Mucosa of descending colon (tissue), 3 donors: ENCODE measurements around the gene PTPN1. TPM values are rescaled to one million over a fixed set of nuclear protein-coding genes. Genes with fewer than 3 reads are reported as not detected.
"Not testable (repeated sequence)": the region's sequence is repeated elsewhere in the genome, so short reads cannot be mapped to it uniquely, and the experiment has no call there.

Experiments used
- ATAC-seq: fragments of 200-7000 bp; cut with Tn5 transposase; one replicate; pipeline ENCODE4 v1.9.1; 2020; ENCODE audit warnings: mild to moderate bottlenecking, moderate library complexity
- DNase-seq, 3 donors: peaks; one replicate each; pipeline ENCODE4 v3.0.0-alpha.2; 2020
- H3K36me3 ChIP-seq: fragments of 200-600 bp; one replicate; pipeline ENCODE4 v1.8.0; 2021; ENCODE audit warnings: low read depth, mild to moderate bottlenecking
- H3K4me1 ChIP-seq: fragments of 200-600 bp; one replicate; pipeline ENCODE4 v1.8.0; 2021; ENCODE audit warnings: low read depth, mild to moderate bottlenecking
- H3K4me3 ChIP-seq: fragments of 200-600 bp; one replicate; pipeline ENCODE4 v1.8.0; 2021; ENCODE audit warnings: mild to moderate bottlenecking
- H3K9me3 ChIP-seq: fragments of 200-600 bp; one replicate; pipeline ENCODE4 v1.8.0; 2021; ENCODE audit warnings: mild to moderate bottlenecking
- intact Hi-C, 2 donors: fragments of 100-400 bp; cut with DNase I in 1 of 2; cut with micrococcal nuclease in 1 of 2; formaldehyde crosslinking; loops; one replicate each; pipeline versions ENCODE4 v1.11.0 to v1.11.1; 2022; cut with DNase I, micrococcal nuclease
- total RNA-seq, 3 donors: library from RNA; stranded (reverse); fragmentation: NEBNext Ultra II Directional in 2 of 3; extraction: Animal tissue kit (Norgen Biotek cat#: 25700) in 2 of 3; gene quantifications; one replicate each; pipeline versions ENCODE4 v1.2.1 to v1.2.4, GENCODE V29; 2021 to 2023
- TF ChIP-seq, protein P1 (sequence below): fragments of 200-600 bp; IDR thresholded peaks from one replicate; pipeline ENCODE4 v1.8.0; 2022; ENCODE audit warnings: antibody characterized with exemption, mild to moderate bottlenecking
- donor health status: DM: no; HTN: no; CAD: no; lungs with moderate emphysema.
- donor health status: DM: no; HTN: no; CAD: no.
- donor health status: DM: no; HTN: yes; CAD: no.

PTPN1 gene
- total RNA-seq, 3 donors from 2014 or later: 33.2 to 35.1 (median 33.4) TPM

DNA sequence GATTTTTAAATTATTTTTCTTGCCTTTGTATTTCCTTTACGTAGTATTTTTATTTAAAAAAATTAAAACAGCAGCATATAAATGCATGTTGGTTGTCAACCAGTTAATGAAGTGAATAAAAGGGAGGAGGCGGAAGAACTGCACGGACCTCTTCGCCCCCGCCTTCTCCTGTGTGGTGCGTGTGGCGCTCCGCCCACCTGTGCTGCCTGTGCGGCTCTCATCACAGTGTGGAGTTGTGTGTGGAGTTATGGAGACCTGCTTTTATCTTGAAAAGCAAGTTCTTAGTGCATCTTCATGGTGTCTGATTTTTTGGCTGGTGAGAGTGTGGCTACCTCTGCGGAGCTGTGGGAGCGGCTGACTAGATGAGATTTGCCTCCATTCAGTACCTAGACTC, 58.4 kb downstream of the PTPN1 start:
- TF ChIP-seq, protein P1, sequence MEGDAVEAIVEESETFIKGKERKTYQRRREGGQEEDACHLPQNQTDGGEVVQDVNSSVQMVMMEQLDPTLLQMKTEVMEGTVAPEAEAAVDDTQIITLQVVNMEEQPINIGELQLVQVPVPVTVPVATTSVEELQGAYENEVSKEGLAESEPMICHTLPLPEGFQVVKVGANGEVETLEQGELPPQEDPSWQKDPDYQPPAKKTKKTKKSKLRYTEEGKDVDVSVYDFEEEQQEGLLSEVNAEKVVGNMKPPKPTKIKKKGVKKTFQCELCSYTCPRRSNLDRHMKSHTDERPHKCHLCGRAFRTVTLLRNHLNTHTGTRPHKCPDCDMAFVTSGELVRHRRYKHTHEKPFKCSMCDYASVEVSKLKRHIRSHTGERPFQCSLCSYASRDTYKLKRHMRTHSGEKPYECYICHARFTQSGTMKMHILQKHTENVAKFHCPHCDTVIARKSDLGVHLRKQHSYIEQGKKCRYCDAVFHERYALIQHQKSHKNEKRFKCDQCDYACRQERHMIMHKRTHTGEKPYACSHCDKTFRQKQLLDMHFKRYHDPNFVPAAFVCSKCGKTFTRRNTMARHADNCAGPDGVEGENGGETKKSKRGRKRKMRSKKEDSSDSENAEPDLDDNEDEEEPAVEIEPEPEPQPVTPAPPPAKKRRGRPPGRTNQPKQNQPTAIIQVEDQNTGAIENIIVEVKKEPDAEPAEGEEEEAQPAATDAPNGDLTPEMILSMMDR: no peak
- Histone ChIP-seq H3K36me3 (peaks cover 3% of the 10 kb centered on the region), H3K9me3 (no peaks in the 10 kb centered on the region), H3K4me1 (no peaks in the 10 kb centered on the region), H3K4me3 (no peak overlapping the region)
- intact Hi-C loops: no loop called here
- DNase-seq (no peak), ATAC-seq (no peak)

DNA sequence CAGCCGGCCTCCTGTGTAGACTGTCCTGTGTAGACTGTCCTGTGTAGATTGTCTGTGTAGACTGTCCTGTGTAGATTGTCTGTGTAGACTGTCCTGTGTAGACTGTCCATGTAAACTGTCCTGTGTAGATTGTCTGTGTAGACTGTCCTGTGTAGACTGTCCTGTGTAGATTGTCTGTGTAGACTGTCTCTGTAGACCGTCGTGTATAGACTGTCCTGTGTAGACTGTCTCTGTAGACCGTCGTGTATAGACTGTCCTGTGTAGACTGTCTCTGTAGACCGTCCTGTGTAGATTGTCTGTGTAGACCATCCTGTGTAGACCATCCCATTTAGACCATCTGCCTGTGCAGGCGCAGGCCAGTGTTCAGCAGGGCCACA, 59.3 kb downstream of the PTPN1 start:
- H3K36me3 ChIP-seq, ATAC-seq, H3K9me3 ChIP-seq, H3K4me3 ChIP-seq, DNase-seq, H3K4me1 ChIP-seq, intact Hi-C loops: not testable (repeated sequence)

DNA sequence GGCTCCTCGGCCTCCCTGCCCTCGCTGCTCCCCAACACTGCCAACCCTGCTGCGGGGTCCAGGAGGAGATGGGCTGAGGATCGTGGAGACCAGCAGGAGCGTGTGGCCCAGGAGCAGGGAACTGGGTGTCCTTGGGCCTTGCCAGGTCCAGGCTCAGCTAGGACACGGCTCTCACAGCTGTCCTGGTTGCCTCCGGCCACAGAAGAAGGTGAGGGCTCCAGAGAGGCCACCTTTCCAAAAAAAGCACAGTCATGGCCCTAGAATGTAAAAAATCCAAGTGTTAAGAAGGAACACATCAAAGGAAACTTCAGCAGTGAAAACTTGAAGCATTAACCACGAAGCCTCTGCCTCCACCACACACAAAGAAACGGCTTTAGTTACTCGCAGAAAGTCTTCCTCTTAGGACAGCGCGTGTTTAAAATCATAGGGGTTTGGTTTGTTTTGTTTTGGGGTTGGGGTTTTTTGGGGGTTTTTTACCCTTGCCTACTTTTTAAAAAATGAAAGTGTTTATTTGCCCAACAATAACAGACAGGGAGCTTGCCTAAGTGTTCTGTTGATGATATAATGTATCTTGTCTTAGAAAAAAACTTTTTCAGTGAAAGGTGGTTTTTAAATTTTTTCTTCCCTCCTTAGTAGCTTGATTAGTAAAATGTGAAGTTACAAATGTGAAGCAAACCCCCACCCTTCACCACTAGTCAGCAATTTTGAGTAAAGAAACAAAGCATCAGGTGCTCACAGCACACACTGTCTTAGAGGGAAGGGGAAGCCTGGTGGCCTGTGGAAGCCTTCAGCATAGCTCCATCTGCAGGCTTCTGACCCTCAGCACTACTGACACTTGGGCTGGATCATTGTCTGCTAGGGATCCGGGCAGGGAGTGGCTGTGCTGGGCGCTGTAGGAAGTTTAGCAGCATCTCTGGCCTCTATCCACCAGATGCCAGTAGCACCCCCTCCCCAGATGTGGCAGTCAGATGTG, 60.0 kb downstream of the PTPN1 start:
- TF ChIP-seq, protein P1: no peak
- intact Hi-C loops: loop anchor here in 1 of 2 donors (10.0 kb wide), 1 partner anchor 95 kb away; no protein-coding TSS in a partner anchor
- peak; percentile 59 for ATAC-seq
- peak in 1 of 3 donors; percentile 42 for DNase-seq
- H3K36me3 ChIP-seq: peaks cover 3% of the 10 kb centered on the region
- no peaks in the 10 kb centered on the region for H3K4me1 ChIP-seq
- H3K9me3 ChIP-seq: no peaks in the 10 kb centered on the region
- no peak overlapping the region for H3K4me3 ChIP-seq

DNA sequence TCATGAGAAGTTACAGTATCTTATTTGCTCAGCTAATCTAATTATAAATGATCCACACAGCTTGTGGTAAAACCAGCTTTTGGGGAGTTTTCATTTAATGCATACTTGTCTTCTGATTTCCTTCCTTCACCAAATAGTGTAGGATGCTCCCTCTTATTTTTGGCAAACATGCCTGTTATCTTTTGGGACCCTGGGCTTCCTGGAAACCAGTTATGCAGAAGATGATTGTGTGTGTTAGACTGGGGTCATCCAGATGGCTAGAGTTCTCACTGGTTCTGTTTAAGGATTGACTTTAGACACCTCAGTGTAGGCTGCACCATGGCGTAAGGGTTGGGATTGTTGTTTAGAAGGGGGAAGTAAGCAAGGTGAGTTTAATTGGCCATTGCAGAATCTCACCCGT, 61.3 kb downstream of the PTPN1 start:
- intact Hi-C loops: loop anchor here in 1 of 2 donors (10.0 kb wide), 1 partner anchor 97 kb away; no protein-coding TSS in a partner anchor
- DNase-seq (no peak), ATAC-seq (no peak)
- no peaks in the 10 kb centered on the region for H3K9me3 ChIP-seq
- no peaks in the 10 kb centered on the region for H3K4me1 ChIP-seq
- TF ChIP-seq, protein P1: no peak
- peaks cover 3% of the 10 kb centered on the region for H3K36me3 ChIP-seq
- H3K4me3 ChIP-seq: no peak overlapping the region

DNA sequence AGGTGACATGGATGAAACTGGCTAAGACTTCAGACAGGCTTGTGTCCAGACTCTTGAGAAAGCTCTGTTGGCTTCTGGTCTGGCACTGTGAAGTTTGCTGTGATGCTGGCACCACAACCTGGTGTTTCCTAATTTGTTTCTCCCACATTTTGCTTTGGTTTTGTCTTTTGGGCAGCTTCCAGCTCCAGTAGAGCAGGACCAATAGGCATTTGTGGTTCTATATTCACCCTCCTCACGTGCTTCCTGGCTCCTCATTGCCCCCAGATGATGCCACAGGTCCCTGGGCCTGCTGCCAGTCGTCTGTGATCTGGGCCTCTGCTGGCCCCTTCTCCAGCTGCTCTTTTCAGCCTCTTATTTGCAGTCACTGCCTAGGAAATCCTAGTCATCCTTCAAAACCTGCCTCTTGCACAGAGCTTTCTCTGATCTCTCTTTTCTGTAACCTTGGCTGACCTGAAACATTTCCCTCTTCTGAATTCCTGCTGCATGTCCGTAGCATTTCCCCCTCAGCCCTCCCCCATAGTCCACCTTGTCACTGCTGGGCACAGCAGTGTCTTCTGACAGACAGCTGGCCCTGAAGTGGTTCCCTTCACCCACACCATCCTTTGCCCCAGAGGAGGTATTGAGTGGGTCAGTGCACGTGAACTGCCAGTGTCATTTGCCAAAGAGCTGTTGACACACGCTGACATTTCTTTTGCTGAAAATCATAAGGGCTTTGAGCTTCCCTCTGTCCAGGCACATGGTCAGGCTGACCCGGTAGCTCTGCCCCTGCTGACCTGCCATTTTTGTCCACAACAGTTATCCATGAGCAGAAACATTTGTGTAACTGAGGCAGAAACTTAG, 63.0 kb downstream of the PTPN1 start:
- Histone ChIP-seq H3K36me3 (no peaks in the 10 kb centered on the region), H3K4me3 (no peak overlapping the region), H3K4me1 (peaks cover 12% of the 10 kb centered on the region), H3K9me3 (no peaks in the 10 kb centered on the region)
- intact Hi-C loops: loop anchor here in 1 of 2 donors (10.0 kb wide), 1 partner anchor 98 kb away; no protein-coding TSS in a partner anchor
- TF ChIP-seq, protein P1: no peak
- DNase-seq (no peak), ATAC-seq (no peak)
